Adrenal gland (tissue), 19 donors: Measurements from ENCODE around the gene ZC3H8. TPM values are rescaled to one million over a fixed set of nuclear protein-coding genes. Genes with fewer than 3 reads are reported as not detected.

ENCODE experiments used
- DNase-seq, 7 donors: peaks; one replicate each; pipeline ENCODE4 v3.0.0-alpha.2; 2019 to 2020
- H3K27ac ChIP-seq, 5 donors: fragments of 200-600 bp; sonication (generic) in 4 of 5; 1 replicate in 3 of 5; 2 replicates in 2 of 5; pipeline versions ENCODE4 v1.5.1 to v1.8.0; 2016 to 2020; ENCODE audit warnings: mild to moderate bottlenecking in 1 of 5
- H3K27me3 ChIP-seq: fragments of 200-600 bp; 2 replicates; pipeline ENCODE4 v1.8.0; 2021
- H3K36me3 ChIP-seq, 2 donors: fragments of 200-600 bp; replicated peaks in 1 of 2; 1 replicate in 1 of 2; 2 replicates in 1 of 2; pipeline versions ENCODE4 v1.5.1 to v1.8.0; 2018 to 2022
- H3K4me1 ChIP-seq, 2 donors: fragments of 200-600 bp; replicated peaks in 1 of 2; 1 replicate in 1 of 2; 2 replicates in 1 of 2; pipeline versions ENCODE4 v1.5.1 to v1.8.0; 2018 to 2021
- H3K4me3 ChIP-seq, 4 donors: fragments of 200-600 bp; sonication (generic) in 3 of 4; one replicate each; pipeline ENCODE4 v1.5.1; 2016 to 2018
- H3K9me3 ChIP-seq, 3 donors: fragments of 200-600 bp; sonication (generic) in 1 of 3; replicated peaks in 1 of 3; 1 replicate in 2 of 3; 2 replicates in 1 of 3; pipeline versions ENCODE4 v1.5.1 to v1.8.0; 2016 to 2021
- CTCF ChIP-seq, 6 experiments: fragments of 450-650 bp in 4 of 6; fragments of 200-600 bp in 2 of 6; sonication (generic) in 1 of 6; IDR thresholded peaks; 1 replicate in 5 of 6; 2 replicates in 1 of 6; pipeline versions ENCODE4 v1.5.1 to v1.8.0; 2016 to 2021; ENCODE audit warnings: antibody characterized with exemption in 6 of 6, mild to moderate bottlenecking in 2 of 6, moderate library complexity in 1 of 6
- POLR2A ChIP-seq, 2 donors: fragments of 450-650 bp; IDR thresholded peaks; one replicate each; pipeline ENCODE4 v1.6.1; 2017; ENCODE audit warnings: antibody characterized with exemption in 2 of 2, mild to moderate bottlenecking in 2 of 2, moderate library complexity in 1 of 2
- WGBS, 4 donors: extraction: QIAGEN DNeasy Blood & Tissue Kit in 2 of 4; methylation state at CpG; one replicate each; pipeline versions ENCODE4 v1.1.5 to v1.1.7; 2013 to 2017; 5-methylcytosine and 5-hydroxymethylcytosine counted together
- intact Hi-C, 2 donors: fragments of 100-400 bp; cut with DNase I; formaldehyde crosslinking; loops; one replicate each; pipeline versions ENCODE4 v1.14.1 to v1.15.0; 2022 to 2023
- long read RNA-seq, 10 donors: library from polyadenylated mRNA in 3 of 10; unstranded in 2 of 10; stranded (forward) in 1 of 10; transcript quantifications; one replicate each; pipeline ENCODE4 v2.0.0 and lab custom pipeline, GENCODE V29; 2021 to 2026
- polyA plus RNA-seq, 3 donors: library from polyadenylated mRNA; stranded (reverse); fragments of 200-250 nt in 2 of 3; fragments of 350-450 nt in 1 of 3; fragmentation: Illumina TruSeq in 1 of 3; extraction: RNeasy Lipid Tissue Mini Kit (QIAGEN cat#74804) in 1 of 3; gene quantifications; one replicate each; pipeline ENCODE4 v1.2.3, GENCODE V29; 2013 to 2014
- total RNA-seq, 9 donors: library from RNA; depleted of rRNA in 4 of 9; stranded (reverse); fragments of >200 nt in 4 of 9; fragments of 120-200 nt in 1 of 9; fragmentation: NEBNext Ultra II Directional in 1 of 9; extraction: Animal tissue kit (Norgen Biotek cat#: 25700) in 1 of 9; gene quantifications; one replicate each; pipeline versions ENCODE4 v1.1.0 to v1.2.4, GENCODE V29; 2013 to 2023
- donor health status: healthy with polysubstance abuse.
- donor health status: Bipolar disorder and iron deficiency.
- donor health status: DM: yes; HTN: yes; CAD: no.
- donor health status: DM: no; HTN: no; CAD: no.
- donor health status: DM: no; HTN: no; CAD: no.
- donor health status: DM: yes; HTN: yes; CAD: no.

Gene ZC3H8
- total RNA-seq (10 to 100 TPM in 4 of 9 donors, 1 to 10 TPM in 4, under 1 TPM in 1; 0.85 to 16.5 (median 8.2) TPM), polyA plus RNA-seq (10 to 100 TPM in 1 of 3 donors, 1 to 10 TPM in 2; 3.0 to 17.4 (median 6.9) TPM)
- long read RNA-seq, donor 1, full-length matches to known transcripts = 2 of 2 reads
- long read RNA-seq, donor 1, partial matches to known transcripts = 0 of 2 reads
- long read RNA-seq, donor 1, other reads (novel, unspliced or antisense) = 0 of 2 reads
- long read RNA-seq, donor 2, partial matches to known transcripts = 0 of 1 reads
- long read RNA-seq, donor 2, other reads (novel, unspliced or antisense) = 0 of 1 reads
- long read RNA-seq, donor 3 = 0 reads
- long read RNA-seq, donor 4, partial matches to known transcripts = 3 of 3 reads
- long read RNA-seq, donor 4, other reads (novel, unspliced or antisense) = 0 of 3 reads
- long read RNA-seq, donor 5, full-length matches to known transcripts = 5 of 5 reads
- long read RNA-seq, donor 5, partial matches to known transcripts = 0 of 5 reads
- long read RNA-seq, donor 5, other reads (novel, unspliced or antisense) = 0 of 5 reads
- long read RNA-seq, donor 6, partial matches to known transcripts = 6 of 6 reads
- long read RNA-seq, donor 6, other reads (novel, unspliced or antisense) = 0 of 6 reads
- long read RNA-seq, donor 7 = 0 reads
- long read RNA-seq, donor 8, partial matches to known transcripts = 5 of 5 reads
- long read RNA-seq, donor 8, other reads (novel, unspliced or antisense) = 0 of 5 reads
- long read RNA-seq, donor 9, partial matches to known transcripts = 0 of 1 reads
- long read RNA-seq, donor 9, other reads (novel, unspliced or antisense) = 0 of 1 reads
- long read RNA-seq, donor 10 = 0 reads

GRCh38 chr2:112254466-112255240 is at the start of gene ZC3H8:
ZC3H8 (minus strand) TSS chr2:112255042; CDS start chr2:112254981, 61 bp downstream.
- Histone ChIP-seq H3K4me3 (peak within 1 kb of the TSS in 3 of 4 donors; percentile 64 to 68 (median 67)), H3K4me1 (peaks cover 0 to 21% of the 10 kb centered on the region in 2 donors), H3K27me3 (no peaks in the 10 kb centered on the region), H3K36me3 (no peaks in the 10 kb centered on the region), H3K9me3 (no peaks in the 10 kb centered on the region), H3K27ac (peak within 1 kb of the TSS; percentile 65 to 90 (median 73))
- peak; percentile 93 to 97 (median 95) for DNase-seq
- TF ChIP-seq CTCF (IDR thresholded peaks at IDR 0.05) (peak in 1 of 6 experiments; percentile 2), POLR2A (IDR thresholded peaks at IDR 0.05) (peak; percentile 72 to 89)
- WGBS, 4 donors = 0 to 1% (median 1%) methylated on average over 28 to 68 of the region's 68 CpGs
- intact Hi-C loops = loop anchor here (5.0 to 10.0 kb wide), 2 partner anchors 130 to 178 kb away; partner anchors contain the start of gene RGPD8 (in 1 of the 2)

GRCh38 chr2:112304298-112304941 is 49.6 kb upstream of the ZC3H8 start:
- DNase-seq = no peak
- intact Hi-C loops = no loop called here
- H3K36me3 ChIP-seq = no peaks in the 10 kb centered on the region
- no peaks in the 10 kb centered on the region for H3K27me3 ChIP-seq
- H3K9me3 ChIP-seq = no peaks in the 10 kb centered on the region
- no peak overlapping the region for H3K4me3 ChIP-seq
- 67 to 77% (median 75%) methylated on average over 2 of the region's 2 CpGs for WGBS, 4 donors
- H3K27ac ChIP-seq = no peak overlapping the region
- peaks cover 0 to 4% of the 10 kb centered on the region in 2 donors for H3K4me1 ChIP-seq
- TF ChIP-seq CTCF (IDR thresholded peaks at IDR 0.05) = no peak
- no peak for TF ChIP-seq POLR2A (IDR thresholded peaks at IDR 0.05)

GRCh38 chr2:112301973-112302372 is 47.1 kb upstream of the ZC3H8 start:
- no peak for DNase-seq
- Histone ChIP-seq H3K27ac (no peak overlapping the region), H3K4me1 (peaks cover 0 to 4% of the 10 kb centered on the region in 2 donors), H3K27me3 (no peaks in the 10 kb centered on the region), H3K4me3 (no peak overlapping the region), H3K36me3 (no peaks in the 10 kb centered on the region), H3K9me3 (no peaks in the 10 kb centered on the region)
- intact Hi-C loops = no loop called here
- TF ChIP-seq POLR2A (IDR thresholded peaks at IDR 0.05) (no peak), CTCF (IDR thresholded peaks at IDR 0.05) (no peak)
